NCI-H526 (cell line): ENCODE measurements around the gene NOX1.

ENCODE experiments used
- DNase-seq, 2 experiments: peaks; one replicate each; lab custom pipeline; 2025; lab: John Stamatoyannopoulos, UW

The NOX1 gene

GRCh38 chrX:100874325-100874724 is at the start of gene NOX1:
NOX1 (minus strand) TSS chrX:100874359; CDS start chrX:100874139, 220 bp downstream.
- no peak for DNase-seq

DNA sequence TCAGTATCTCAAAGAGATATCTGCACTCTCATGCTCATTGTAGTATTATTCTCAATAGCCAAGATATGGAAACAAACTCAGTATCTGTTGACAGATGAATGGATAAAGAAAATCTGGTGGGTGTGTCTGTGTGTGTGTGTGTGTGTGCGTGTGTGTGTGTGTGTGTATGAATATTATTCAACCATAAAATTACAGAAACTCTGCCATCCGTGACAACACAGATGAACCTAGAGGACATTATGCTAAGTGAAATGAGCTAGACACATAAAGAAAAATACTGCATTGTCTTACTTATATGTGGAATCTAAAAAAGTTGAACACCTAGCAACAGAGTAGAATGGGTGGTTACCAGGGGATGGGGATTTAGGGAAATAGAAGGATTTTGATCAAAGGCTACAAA is 41.4 kb upstream of the NOX1 start:
- DNase-seq = peak; percentile 70 to 81

GRCh38 chrX:100913111-100913510 is 39.0 kb upstream of the NOX1 start:
- DNase-seq = no peak

DNA sequence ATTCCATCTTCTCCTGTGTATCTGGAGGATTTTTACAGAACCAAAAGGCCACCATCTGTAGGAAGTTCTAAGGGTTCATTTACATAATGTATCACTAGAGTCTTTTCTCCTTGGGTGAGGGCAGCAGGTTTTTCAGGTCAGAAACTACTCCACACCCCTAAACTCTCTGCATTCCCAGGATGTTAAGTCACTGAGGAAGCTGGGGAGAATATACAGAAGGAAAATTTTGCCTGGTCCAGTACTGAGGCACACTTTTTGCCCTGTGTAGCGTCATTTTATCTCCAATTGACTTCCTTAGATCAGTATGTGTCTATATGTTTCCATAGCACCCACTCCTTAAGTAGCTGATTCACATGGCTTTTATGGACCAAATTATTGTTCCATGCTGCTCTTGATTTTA is 37.6 kb upstream of the NOX1 start:
- DNase-seq = no peak

GRCh38 chrX:100905620-100906019 is 31.5 kb upstream of the NOX1 start:
- no peak for DNase-seq

DNA sequence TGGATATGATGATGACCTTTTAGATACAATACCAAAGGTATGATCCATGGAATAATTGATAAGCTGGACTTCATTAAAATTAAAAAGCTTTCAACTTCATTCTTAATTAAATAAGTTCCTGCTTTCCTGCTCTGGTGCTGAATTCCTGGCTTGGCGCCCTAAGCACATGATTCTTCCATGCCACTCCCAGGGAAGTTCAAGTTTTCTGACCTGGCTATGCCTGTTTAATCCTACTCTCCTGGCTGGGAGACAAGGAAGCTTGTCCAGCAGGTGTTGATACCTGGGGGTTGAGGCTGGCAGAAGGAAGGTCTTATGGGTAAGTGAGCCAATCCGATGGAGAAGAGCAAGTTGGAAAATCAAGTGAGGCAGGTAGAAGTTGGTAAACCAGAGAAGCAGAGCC is 30.3 kb upstream of the NOX1 start:
- no peak for DNase-seq

GRCh38 chrX:100895365-100896075 is 21.4 kb upstream of the NOX1 start:
- peak; percentile 41 to 60 for DNase-seq

DNA sequence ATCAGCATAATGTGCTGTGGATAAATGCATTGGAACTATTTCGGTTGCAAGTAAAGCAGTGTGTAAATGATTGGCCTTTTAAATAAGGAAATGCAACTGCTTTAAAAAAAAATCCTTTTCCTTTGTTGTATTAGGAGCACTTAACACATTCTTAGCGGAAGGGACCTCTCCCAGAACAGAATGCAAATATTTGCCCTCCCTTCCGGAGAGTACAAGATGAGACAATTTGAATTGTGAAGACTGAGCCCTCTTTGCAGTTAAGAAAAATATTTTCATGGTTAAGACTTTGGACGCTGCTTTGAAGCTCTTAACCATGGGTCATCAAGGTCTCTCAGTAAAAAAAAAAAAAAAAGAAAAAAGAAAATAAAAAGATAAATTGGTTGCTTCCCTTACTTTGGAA is 9.5 kb upstream of the NOX1 start:
- no peak for DNase-seq

- DNase-seq = no peak
These were observed 6.2 kb upstream of the NOX1 start for GRCh38 chrX:100880368-100880767.

- no peak for DNase-seq
These were observed 2.3 kb downstream of the NOX1 start for GRCh38 chrX:100871594-100872560.

- no peak for DNase-seq
These were observed 3.6 kb downstream of the NOX1 start for GRCh38 chrX:100870527-100870926.

- DNase-seq = no peak
These were observed 5.9 kb downstream of the NOX1 start for GRCh38 chrX:100868273-100868672.

DNA sequence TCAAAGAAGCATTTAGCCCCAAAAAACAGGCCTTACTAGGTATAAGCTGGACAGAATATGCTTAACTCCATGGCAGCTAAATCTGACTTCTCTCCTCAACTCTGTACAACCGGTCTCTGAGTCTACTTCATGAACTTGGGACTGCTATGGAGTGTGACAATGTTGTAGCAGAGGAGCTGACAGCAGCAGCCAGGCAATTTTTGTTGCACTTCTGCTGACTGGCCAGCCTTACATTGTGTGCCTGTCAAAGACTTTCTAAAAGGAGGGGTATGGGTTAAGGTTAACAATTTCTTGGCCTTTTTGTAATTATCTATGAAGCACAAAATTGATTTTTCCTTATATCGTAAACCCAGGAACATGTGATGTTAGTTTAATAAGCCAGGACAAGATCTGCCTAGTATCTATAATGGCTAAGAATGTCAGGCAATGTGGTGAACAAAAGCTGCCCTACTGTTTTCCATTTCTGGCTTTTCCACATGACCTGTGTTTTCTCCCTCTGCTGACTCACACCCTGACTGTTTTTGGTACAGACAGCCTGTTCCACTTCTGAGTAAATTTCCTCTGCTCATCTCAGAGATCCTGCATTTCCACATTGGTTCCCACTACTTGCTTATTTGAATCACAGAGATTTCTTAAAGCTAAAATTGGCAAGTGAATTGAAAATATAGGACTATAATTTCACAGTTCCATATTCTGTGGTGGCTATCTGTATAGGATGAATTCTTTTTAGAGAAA is 9.3 kb downstream of the NOX1 start:
- DNase-seq = no peak

GRCh38 chrX:100863326-100863864 is 10.8 kb downstream of the NOX1 start:
- DNase-seq = no peak

DNA sequence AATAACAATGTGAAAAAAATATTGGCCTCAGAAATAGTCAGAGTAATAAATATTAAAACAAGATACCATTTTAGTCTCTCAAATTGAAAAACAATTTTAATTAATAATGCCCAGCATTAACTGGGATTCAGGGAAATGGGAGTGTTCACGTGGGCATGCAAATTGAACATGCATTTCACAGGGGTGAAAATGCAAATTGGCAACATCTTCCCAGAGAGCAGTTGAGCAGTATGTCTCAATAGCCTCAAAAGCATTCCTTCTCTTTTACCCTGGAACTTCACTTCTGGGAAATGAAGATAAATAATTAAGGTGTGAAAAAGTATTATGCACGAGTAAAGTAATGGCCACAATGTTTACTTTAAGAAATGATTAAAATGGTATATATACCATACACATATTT is 21.3 kb downstream of the NOX1 start:
- peak in 1 of 2 experiments; percentile 53 for DNase-seq

- no peak for DNase-seq
These were observed 23.8 kb downstream of the NOX1 start for GRCh38 chrX:100850317-100850716.

DNA sequence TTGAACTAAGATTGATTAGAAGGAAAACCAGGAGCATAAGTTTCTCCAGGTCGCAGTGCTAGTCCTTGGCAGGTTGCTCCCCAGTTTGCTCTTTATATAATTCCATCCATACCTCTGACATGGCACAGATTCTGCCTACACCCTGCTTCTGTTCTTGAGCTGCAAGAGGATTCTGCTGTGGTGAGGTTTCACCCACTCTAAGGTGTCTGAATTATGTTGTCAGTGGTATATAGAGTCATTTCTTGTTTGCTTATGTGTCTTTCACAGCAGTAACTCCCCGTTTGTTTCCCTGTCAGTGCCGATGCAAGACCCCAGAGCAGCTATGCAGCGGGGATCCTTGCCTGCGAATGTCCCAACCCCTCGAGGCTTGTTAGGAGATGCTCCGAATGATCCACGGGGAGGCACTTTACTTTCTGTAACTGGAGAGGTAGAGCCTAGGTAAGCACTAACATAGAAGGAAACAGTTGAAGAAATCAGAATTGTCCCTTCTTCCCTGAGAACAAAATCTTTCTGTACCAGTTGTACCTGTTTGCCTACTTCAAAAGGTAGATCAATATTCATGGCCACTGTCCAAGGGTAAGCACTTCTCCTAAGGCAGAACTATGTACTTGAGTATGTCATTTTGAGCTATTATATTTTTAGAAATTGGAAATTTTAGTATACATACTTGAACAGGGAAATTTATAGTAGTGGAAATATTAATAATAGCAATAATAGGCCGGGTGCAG is 42.8 kb downstream of the NOX1 start:
- no peak for DNase-seq

- DNase-seq = no peak
These were observed 43.6 kb downstream of the NOX1 start for GRCh38 chrX:100830547-100830946.

DNA sequence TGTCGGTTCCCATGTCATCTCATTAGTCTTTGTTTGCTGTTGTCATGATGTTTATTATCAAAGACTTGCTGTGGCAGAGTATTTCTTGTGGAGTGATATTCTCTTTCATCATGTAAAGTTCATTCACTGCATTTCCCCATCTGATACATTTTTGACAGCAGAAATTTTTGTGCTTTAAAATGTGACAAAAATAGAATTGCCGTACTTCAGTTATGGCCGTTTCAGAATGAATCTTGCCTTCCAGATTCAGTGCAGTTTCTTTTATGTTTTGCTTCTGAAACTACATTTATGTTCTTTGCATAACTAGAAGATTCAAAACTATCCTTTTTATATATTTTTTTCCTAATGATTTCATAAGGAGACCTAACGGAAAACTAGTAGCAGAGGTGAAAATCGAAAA is 44.0 kb downstream of the NOX1 start:
- no peak for DNase-seq

DNA sequence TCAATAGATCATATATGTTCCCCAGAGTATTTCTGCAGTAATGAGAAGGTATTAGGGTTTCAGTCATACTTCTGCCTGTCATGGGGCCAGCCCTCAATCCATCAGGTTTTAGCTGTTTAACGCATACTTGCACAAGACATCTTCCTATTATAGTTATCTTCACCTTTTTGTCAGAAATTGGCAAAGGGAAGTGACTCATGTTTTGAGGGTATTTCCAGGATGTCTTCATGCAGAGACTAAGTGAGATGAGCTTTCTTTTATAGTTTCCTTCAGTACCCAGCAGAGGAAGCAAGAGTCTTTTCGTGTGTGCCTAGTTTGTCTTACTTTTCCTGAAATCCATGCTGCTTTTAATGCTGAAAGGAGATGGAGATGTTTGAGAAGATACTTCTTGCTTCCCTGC is 44.4 kb downstream of the NOX1 start:
- DNase-seq = no peak
